Spleen (tissue), 11 donors: Measurements from ENCODE around the gene NCF2. TPM values are rescaled to one million over a fixed set of nuclear protein-coding genes. Genes with fewer than 3 reads are reported as not detected.

Source experiments
- DNase-seq: peaks from one replicate; pipeline ENCODE4 v3.0.0-alpha.2; 2020
- H3K27ac ChIP-seq, 8 donors: fragments of 200-600 bp; sonication (generic) in 7 of 8; 1 replicate in 4 of 8; 2 replicates in 4 of 8; pipeline versions ENCODE4 v1.5.0 to v1.8.0; 2016 to 2021; ENCODE audit warnings: inconsistent platforms in 4 of 8, mild to moderate bottlenecking in 4 of 8, moderate library complexity in 1 of 8
- H3K27me3 ChIP-seq, 7 donors: fragments of 200-600 bp; sonication (generic) in 6 of 7; replicated peaks in 1 of 7; 1 replicate in 4 of 7; 2 replicates in 3 of 7; pipeline versions ENCODE4 v1.5.0 to v1.8.0; 2016 to 2021; ENCODE audit warnings: inconsistent platforms in 3 of 7, mild to moderate bottlenecking in 1 of 7
- H3K36me3 ChIP-seq, 6 donors: fragments of 200-600 bp; sonication (generic) in 5 of 6; 1 replicate in 4 of 6; 2 replicates in 2 of 6; pipeline versions ENCODE4 v1.5.0 to v1.8.0; 2016 to 2021; ENCODE audit warnings: inconsistent platforms in 2 of 6
- H3K4me1 ChIP-seq, 6 donors: fragments of 200-600 bp; sonication (generic) in 5 of 6; 1 replicate in 3 of 6; 2 replicates in 3 of 6; pipeline versions ENCODE4 v1.5.0 to v1.8.0; 2016 to 2021; ENCODE audit warnings: inconsistent platforms in 3 of 6
- H3K4me3 ChIP-seq, 8 donors: fragments of 200-600 bp; sonication (generic) in 7 of 8; 1 replicate in 4 of 8; 2 replicates in 4 of 8; pipeline versions ENCODE4 v1.5.0 to v1.8.0; 2016 to 2021; ENCODE audit warnings: inconsistent platforms in 4 of 8, mild to moderate bottlenecking in 4 of 8, moderate library complexity in 2 of 8
- H3K9me3 ChIP-seq, 8 donors: fragments of 200-600 bp; sonication (generic) in 7 of 8; 1 replicate in 4 of 8; 2 replicates in 4 of 8; pipeline versions ENCODE4 v1.5.0 to v1.8.0; 2016 to 2021; ENCODE audit warnings: inconsistent platforms in 4 of 8
- CTCF ChIP-seq, 11 experiments: fragments of 200-600 bp in 7 of 11; fragments of 450-650 bp in 4 of 11; sonication (generic) in 4 of 11; IDR thresholded peaks in 8 of 11; conservative IDR thresholded peaks in 3 of 11; 1 replicate in 7 of 11; 2 replicates in 4 of 11; pipeline versions ENCODE4 v1.4.0 to v1.8.0; 2016 to 2021; ENCODE audit warnings: antibody characterized with exemption in 11 of 11, inconsistent platforms in 4 of 11, mild to moderate bottlenecking in 1 of 11
- POLR2A ChIP-seq, 3 donors: fragments of 450-650 bp; IDR thresholded peaks; one replicate each; pipeline ENCODE4 v1.5.1; 2017; ENCODE audit warnings: antibody characterized with exemption in 3 of 3, mild to moderate bottlenecking in 1 of 3
- POLR2AphosphoS5 ChIP-seq, 3 donors: sonication (generic); formaldehyde crosslinking; IDR thresholded peaks; one replicate each; pipeline ENCODE4 v1.5.1; 2017; ENCODE audit warnings: antibody characterized with exemption in 3 of 3
- WGBS, 5 donors: extraction: QIAGEN DNeasy Blood & Tissue Kit in 3 of 5; methylation state at CpG; one replicate each; pipeline versions ENCODE4 v1.1.5 to v1.1.7; 2013 to 2018; 5-methylcytosine and 5-hydroxymethylcytosine counted together
- intact Hi-C: fragments of 100-400 bp; cut with DNase I; formaldehyde crosslinking; loops from one replicate; pipeline ENCODE4 v1.15.0; 2023; ENCODE audit warnings: low total_unique reads
- polyA plus RNA-seq, 3 donors: library from polyadenylated mRNA; stranded (reverse); fragments of 200-250 nt; gene quantifications; one replicate each; pipeline ENCODE4 v1.2.1, GENCODE V29; 2013
- total RNA-seq, 7 donors: library from RNA; depleted of rRNA in 3 of 7; stranded (reverse); fragments of >200 nt in 3 of 7; fragmentation: NEBNext Ultra II Directional in 4 of 7; extraction: Animal tissue kit (Norgen Biotek cat#: 25700) in 4 of 7; gene quantifications; one replicate each; pipeline versions ENCODE4 v1.1.0 to v1.2.1, GENCODE V29; 2016 to 2021
- donor health status: healthy with polysubstance abuse.
- donor health status: DM: no; HTN: no; CAD: no; lungs with moderate emphysema.
- donor health status: DM: no; HTN: no; CAD: no.
- donor health status: Bipolar disorder and iron deficiency.
- donor health status: healthy.
- donor health status: DM: no; HTN: no; CAD: no.
- donor health status: DM: yes; HTN: yes; CAD: no.

Gene NCF2
- total and polyA plus RNA-seq, 10 donors = 14.9 to 232 (median 99.0) TPM

DNA sequence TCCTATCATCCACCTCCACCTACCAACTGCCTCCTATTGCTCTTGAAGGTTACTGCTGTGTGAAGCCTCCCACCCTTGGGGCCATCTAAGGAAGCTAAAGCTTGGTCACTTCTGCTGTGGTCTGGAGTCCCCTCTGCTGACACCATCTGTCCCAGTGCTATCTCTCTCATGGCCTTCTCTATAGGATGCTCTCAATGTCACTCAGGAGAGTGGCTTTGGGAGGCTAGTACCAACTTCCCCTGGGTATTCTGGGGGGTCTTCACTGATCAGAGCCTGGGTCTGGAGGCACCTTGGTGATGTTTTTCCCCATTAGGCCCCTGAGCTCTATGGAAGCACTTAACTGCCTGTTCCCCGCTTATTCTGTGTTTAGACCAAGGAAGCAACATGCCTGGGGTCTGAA, 12.3 kb upstream of the NCF2 start:
- Histone ChIP-seq H3K36me3 (no peaks in the 10 kb centered on the region), H3K4me1 (peaks cover 0 to 75% (median 15%) of the 10 kb centered on the region in 6 donors), H3K4me3 (peak overlapping the region in 1 of 8 donors; percentile 58), H3K9me3 (no peaks in the 10 kb centered on the region), H3K27me3 (no peaks in the 10 kb centered on the region), H3K27ac (peak overlapping the region in 4 of 8 donors; percentile 36 to 94 (median 90))
- 80 to 98% (median 94%) methylated on average over 1 of the region's 1 CpG for WGBS, 5 donors
- no peak for DNase-seq
- intact Hi-C loops = no loop called here
- TF ChIP-seq POLR2AphosphoS5 (IDR thresholded peaks at IDR 0.05) = no peak
- no peak for TF ChIP-seq CTCF (IDR thresholded peaks at IDR 0.05 in 8 of 11, conservative IDR thresholded peaks at IDR 0.05 in 3 of 11)
- no peak for TF ChIP-seq POLR2A (IDR thresholded peaks at IDR 0.05)

DNA sequence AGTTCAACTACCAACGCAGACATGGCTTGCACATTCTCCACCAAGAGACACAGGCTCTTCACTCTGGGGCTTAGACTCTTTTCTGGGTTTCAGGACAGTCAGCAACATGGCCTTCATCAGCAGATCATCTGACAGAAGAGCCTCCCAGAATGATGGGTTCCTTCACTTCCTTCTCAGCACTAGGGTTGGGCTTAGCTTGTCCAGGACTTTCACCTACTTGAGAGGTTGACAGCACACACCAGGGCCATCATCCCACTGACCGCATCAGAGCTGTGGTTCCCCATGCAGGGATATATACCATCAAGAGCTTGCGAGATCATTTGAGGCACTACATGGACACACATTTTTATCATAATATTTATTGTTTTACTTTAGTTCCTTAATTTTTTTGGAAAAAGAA, 10.4 kb upstream of the NCF2 start:
- DNase-seq = no peak
- WGBS, 5 donors = 90 to 99% (median 94%) methylated on average over 3 of the region's 3 CpGs
- Histone ChIP-seq H3K4me3 (peak overlapping the region in 1 of 8 donors; percentile 32), H3K27ac (peak overlapping the region in 7 of 8 donors; percentile 44 to 94 (median 68)), H3K9me3 (no peaks in the 10 kb centered on the region), H3K27me3 (no peaks in the 10 kb centered on the region), H3K4me1 (peaks cover 0 to 56% (median 8%) of the 10 kb centered on the region in 6 donors), H3K36me3 (no peaks in the 10 kb centered on the region)
- TF ChIP-seq POLR2A (IDR thresholded peaks at IDR 0.05) (no peak), POLR2AphosphoS5 (IDR thresholded peaks at IDR 0.05) (no peak), CTCF (IDR thresholded peaks at IDR 0.05 in 8 of 11, conservative IDR thresholded peaks at IDR 0.05 in 3 of 11) (no peak)
- intact Hi-C loops = no loop called here

- no peak for DNase-seq
- no peaks in the 10 kb centered on the region for H3K9me3 ChIP-seq
- peaks cover 0 to 51% (median 8%) of the 10 kb centered on the region in 6 donors for H3K4me1 ChIP-seq
- intact Hi-C loops = no loop called here
- TF ChIP-seq POLR2AphosphoS5 (IDR thresholded peaks at IDR 0.05) = peak in 1 of 3 donors; percentile 40
- no peak for TF ChIP-seq CTCF (IDR thresholded peaks at IDR 0.05 in 8 of 11, conservative IDR thresholded peaks at IDR 0.05 in 3 of 11)
- H3K36me3 ChIP-seq = no peaks in the 10 kb centered on the region
- peak overlapping the region in 1 of 8 donors; percentile 32 for H3K4me3 ChIP-seq
- no peaks in the 10 kb centered on the region for H3K27me3 ChIP-seq
- 84 to 90% (median 87%) methylated on average over 3 of the region's 3 CpGs for WGBS, 5 donors
- peak overlapping the region in 7 of 8 donors; percentile 44 to 94 (median 68) for H3K27ac ChIP-seq
Observed at GRCh38 chr1:183600136-183600535, 9.9 kb upstream of the NCF2 start.

GRCh38 chr1:183598386-183598785, 8.1 kb upstream of the NCF2 start:
- H3K9me3 ChIP-seq = no peaks in the 10 kb centered on the region
- H3K27me3 ChIP-seq = no peaks in the 10 kb centered on the region
- TF ChIP-seq CTCF (IDR thresholded peaks at IDR 0.05 in 8 of 11, conservative IDR thresholded peaks at IDR 0.05 in 3 of 11) = no peak
- no peaks in the 10 kb centered on the region for H3K36me3 ChIP-seq
- DNase-seq = no peak
- no peak overlapping the region for H3K4me3 ChIP-seq
- H3K27ac ChIP-seq = peak overlapping the region in 2 of 8 donors; percentile 22 to 94
- 57 to 72% (median 69%) methylated on average over 2 of the region's 2 CpGs for WGBS, 5 donors
- intact Hi-C loops = no loop called here
- H3K4me1 ChIP-seq = peaks cover 0 to 43% (median 12%) of the 10 kb centered on the region in 6 donors
